Measurements from ENCODE around the gene TAX1BP1. TPM values are rescaled to one million over a fixed set of nuclear protein-coding genes. Genes with fewer than 3 reads are reported as not detected.

The TAX1BP1 gene
- polyA plus RNA-seq, 1 donor from 2014 or later, result 115 TPM

DNA sequence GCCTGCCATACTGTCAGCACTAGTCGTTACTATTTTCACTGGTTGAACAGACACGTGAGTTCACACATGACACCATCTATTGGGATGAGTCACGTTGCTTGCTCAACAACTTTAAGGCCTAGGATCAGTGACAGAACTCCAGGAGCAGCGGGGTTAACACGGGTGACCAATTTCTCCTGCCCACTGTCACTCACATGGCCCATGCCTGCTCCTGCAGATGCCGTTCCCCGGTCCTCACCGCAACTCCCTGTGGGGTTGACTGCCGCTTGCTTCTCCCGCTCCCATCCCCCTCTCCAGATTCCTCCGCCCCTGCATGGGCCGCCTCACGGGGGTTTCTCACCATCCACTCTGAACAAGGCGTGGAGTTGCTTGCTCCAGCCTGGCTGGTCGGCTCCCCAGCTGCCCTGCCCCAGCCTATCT, 128.2 kb downstream of the TAX1BP1 start:
- TF ChIP-seq, protein P1, sequence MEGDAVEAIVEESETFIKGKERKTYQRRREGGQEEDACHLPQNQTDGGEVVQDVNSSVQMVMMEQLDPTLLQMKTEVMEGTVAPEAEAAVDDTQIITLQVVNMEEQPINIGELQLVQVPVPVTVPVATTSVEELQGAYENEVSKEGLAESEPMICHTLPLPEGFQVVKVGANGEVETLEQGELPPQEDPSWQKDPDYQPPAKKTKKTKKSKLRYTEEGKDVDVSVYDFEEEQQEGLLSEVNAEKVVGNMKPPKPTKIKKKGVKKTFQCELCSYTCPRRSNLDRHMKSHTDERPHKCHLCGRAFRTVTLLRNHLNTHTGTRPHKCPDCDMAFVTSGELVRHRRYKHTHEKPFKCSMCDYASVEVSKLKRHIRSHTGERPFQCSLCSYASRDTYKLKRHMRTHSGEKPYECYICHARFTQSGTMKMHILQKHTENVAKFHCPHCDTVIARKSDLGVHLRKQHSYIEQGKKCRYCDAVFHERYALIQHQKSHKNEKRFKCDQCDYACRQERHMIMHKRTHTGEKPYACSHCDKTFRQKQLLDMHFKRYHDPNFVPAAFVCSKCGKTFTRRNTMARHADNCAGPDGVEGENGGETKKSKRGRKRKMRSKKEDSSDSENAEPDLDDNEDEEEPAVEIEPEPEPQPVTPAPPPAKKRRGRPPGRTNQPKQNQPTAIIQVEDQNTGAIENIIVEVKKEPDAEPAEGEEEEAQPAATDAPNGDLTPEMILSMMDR (IDR thresholded peaks at IDR 0.05; ENCODE audit: poor library complexity, severe bottlenecking), result no peak
- TF ChIP-seq RAD21 (conservative IDR thresholded peaks at IDR 0.05) (no peak), EZH2 (IDR thresholded peaks at IDR 0.05; ENCODE audit: borderline replicate concordance, insufficient read depth, low read length, poor library complexity, severe bottlenecking) (no peak), REST (IDR thresholded peaks at IDR 0.05; ENCODE audit: borderline replicate concordance) (no peak), MXI1 (conservative IDR thresholded peaks at IDR 0.05; ENCODE audit: poor library complexity, severe bottlenecking) (no peak)
- Histone ChIP-seq H3K27ac (ENCODE audit: low read length) (peak overlapping the region; percentile 86), H3K9ac (ENCODE audit: low read length) (peak overlapping the region; percentile 47)

DNA sequence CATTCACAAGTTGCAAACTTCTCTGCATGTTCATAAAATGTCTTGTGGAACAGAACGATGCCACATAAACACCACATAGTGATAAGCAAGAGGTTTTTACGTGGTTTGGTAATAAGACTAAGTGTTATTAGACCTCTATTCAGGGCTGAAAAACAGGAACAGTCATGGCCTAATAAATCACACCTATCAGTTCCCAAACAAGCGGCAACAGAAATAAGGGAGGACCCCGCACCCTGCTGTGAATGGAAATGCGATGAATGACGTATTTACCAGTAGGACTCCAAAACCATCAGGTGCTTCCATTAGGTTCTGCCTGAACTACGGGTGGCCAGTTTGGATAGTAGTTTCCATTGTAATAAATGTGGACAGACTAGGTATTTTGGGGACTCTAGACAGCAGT, 129.1 kb downstream of the TAX1BP1 start:
- no peaks in the 10 kb centered on the region for H3K36me3 ChIP-seq (ENCODE audit: insufficient read depth, low read length)
- TF ChIP-seq, protein P1 (IDR thresholded peaks at IDR 0.05; ENCODE audit: poor library complexity, severe bottlenecking), result no peak
- TF ChIP-seq POLR2AphosphoS5 (IDR thresholded peaks at IDR 0.05) (no peak), EZH2 (IDR thresholded peaks at IDR 0.05; ENCODE audit: borderline replicate concordance, insufficient read depth, low read length, poor library complexity, severe bottlenecking) (no peak), SMC3 (conservative IDR thresholded peaks at IDR 0.05; ENCODE audit: poor library complexity) (no peak), REST (IDR thresholded peaks at IDR 0.05; ENCODE audit: borderline replicate concordance) (no peak), TAF1 (IDR thresholded peaks at IDR 0.05; ENCODE audit: low read depth) (no peak), MXI1 (conservative IDR thresholded peaks at IDR 0.05; ENCODE audit: poor library complexity, severe bottlenecking) (no peak), RAD21 (conservative IDR thresholded peaks at IDR 0.05) (no peak), EP300 (conservative IDR thresholded peaks at IDR 0.05; ENCODE audit: poor library complexity, severe bottlenecking) (no peak)
- H3F3A ChIP-seq (ENCODE audit: insufficient read depth, low read length, poor library complexity, severe bottlenecking), result peaks cover 3% of the 10 kb centered on the region
- H3K27me3 ChIP-seq (ENCODE audit: insufficient read depth, low read depth, low read length), result no peaks in the 10 kb centered on the region
- no peak overlapping the region for H3K9ac ChIP-seq (ENCODE audit: low read length)
- no peak overlapping the region for H3K4me3 ChIP-seq (ENCODE audit: low read length)
- no peaks in the 10 kb centered on the region for H3K79me2 ChIP-seq (replicated peaks; ENCODE audit: insufficient read depth, low read length)
- H3K9me2 ChIP-seq (ENCODE audit: insufficient read depth, low read length), result no peaks in the 10 kb centered on the region
- H3K4me2 ChIP-seq (ENCODE audit: low read length), result no peak overlapping the region
- no peaks in the 10 kb centered on the region for H3K9me3 ChIP-seq (ENCODE audit: low read length)
- peak overlapping the region; percentile 86 for H3K27ac ChIP-seq (ENCODE audit: low read length)
- H2AFZ ChIP-seq (ENCODE audit: low read depth, low read length), result no peak overlapping the region
- no peaks in the 10 kb centered on the region for H4K20me1 ChIP-seq (ENCODE audit: insufficient read depth)

More for the DNA sequence above, 128.2 kb downstream of the TAX1BP1 start:
- H3F3A ChIP-seq (ENCODE audit: insufficient read depth, low read length, poor library complexity, severe bottlenecking), result peaks cover 3% of the 10 kb centered on the region
- H3K79me2 ChIP-seq (replicated peaks; ENCODE audit: insufficient read depth, low read length), result no peaks in the 10 kb centered on the region
- no peak overlapping the region for H3K4me3 ChIP-seq (ENCODE audit: low read length)
- no peak overlapping the region for H3K4me2 ChIP-seq (ENCODE audit: low read length)
- no peaks in the 10 kb centered on the region for H3K9me3 ChIP-seq (ENCODE audit: low read length)
- no peaks in the 10 kb centered on the region for H3K27me3 ChIP-seq (ENCODE audit: insufficient read depth, low read depth, low read length)
- H3K9me2 ChIP-seq (ENCODE audit: insufficient read depth, low read length), result no peaks in the 10 kb centered on the region
- H4K20me1 ChIP-seq (ENCODE audit: insufficient read depth), result no peaks in the 10 kb centered on the region
- H3K36me3 ChIP-seq (ENCODE audit: insufficient read depth, low read length), result no peaks in the 10 kb centered on the region
- no peak overlapping the region for H2AFZ ChIP-seq (ENCODE audit: low read depth, low read length)
